IMR-90 (cell line): ENCODE data around the gene CYYR1. TPM values are rescaled to one million over a fixed set of nuclear protein-coding genes. Genes with fewer than 3 reads are reported as not detected.

Experiments
- ATAC-seq: fragments of 200-7000 bp; cut with Tn5 transposase; 2 replicates; pipeline ENCODE4 v1.9.1; 2020; ENCODE audit warnings: low read depth, mild to moderate bottlenecking, moderate library complexity
- BruUV-seq: library from RNA; stranded (reverse); fragments of 400-500 nt; replicated peaks from 2 replicates; lab custom pipeline; 2021; lab: Mats Ljungman, UMichigan
- CTCF ChIA-PET: fragments of 300-600 bp; formaldehyde crosslinking; extraction: SDS; loops from one replicate; lab custom pipeline; 2021; ENCODE audit warnings: antibody characterized with exemption; lab: Yijun Ruan, JAX
- POLR2A ChIA-PET: fragments of 300-600 bp; sonication (Branson Sonifier 250); formaldehyde crosslinking; loops from one replicate; lab custom pipeline; 2022; ENCODE audit warnings: antibody characterized with exemption; ENCODE audit not compliant: unreplicated experiment; lab: Charles Lee
- DNase-seq: peaks from one replicate; pipeline ENCODE4 v3.0.0; 2013
- H2AFZ ChIP-seq: replicated peaks from 2 replicates; pipeline ENCODE3; 2013; ENCODE audit warnings: low read length, mild to moderate bottlenecking; ENCODE audit not compliant: poor library complexity
- H2AK5ac ChIP-seq: 2 replicates; pipeline ENCODE4 v1.6.1; 2013; ENCODE audit warnings: low read depth, low read length, inconsistent platforms
- H2AK9ac ChIP-seq: replicated peaks from 2 replicates; pipeline ENCODE3; 2013; ENCODE audit warnings: mild to moderate bottlenecking, low read depth, low read length, moderate library complexity; ENCODE audit not compliant: poor library complexity
- H2BK120ac ChIP-seq: 2 replicates; pipeline ENCODE4 v1.6.1; 2013; ENCODE audit warnings: low read depth, low read length, inconsistent platforms
- H2BK15ac ChIP-seq: 3 replicates; pipeline ENCODE4 v1.6.1; 2013; ENCODE audit warnings: low read depth, low read length, inconsistent platforms
- H2BK20ac ChIP-seq: 2 replicates; pipeline ENCODE4 v1.6.1; 2013; ENCODE audit warnings: low read depth, mild to moderate bottlenecking, inconsistent platforms, low read length, moderate library complexity
- H2BK5ac ChIP-seq: 2 replicates; pipeline ENCODE4 v1.6.1; 2013; ENCODE audit warnings: mild to moderate bottlenecking, low read depth, low read length, inconsistent platforms; ENCODE audit not compliant: poor library complexity, severe bottlenecking
- H3K14ac ChIP-seq: replicated peaks from 2 replicates; pipeline ENCODE4 v1.6.1; 2013; ENCODE audit warnings: low read depth, low read length, inconsistent platforms
- H3K18ac ChIP-seq: 2 replicates; pipeline ENCODE4 v1.6.1; 2013; ENCODE audit warnings: low read depth, low read length, control low read depth
- H3K23ac ChIP-seq: 2 replicates; pipeline ENCODE4 v1.6.1; 2013; ENCODE audit warnings: low read depth, low read length, inconsistent platforms
- H3K27ac ChIP-seq: 2 replicates; pipeline ENCODE4 v1.5.1; 2013; ENCODE audit warnings: mild to moderate bottlenecking, control low read depth, low read length; ENCODE audit not compliant: insufficient read depth
- H3K27me3 ChIP-seq: 2 replicates; pipeline ENCODE4 v1.6.1; 2013; ENCODE audit warnings: low read length; ENCODE audit not compliant: control insufficient read depth, insufficient read depth
- H3K36me3 ChIP-seq: 2 replicates; pipeline ENCODE4 v1.6.1; 2013; ENCODE audit warnings: low read length, mixed read lengths; ENCODE audit not compliant: control insufficient read depth, insufficient read depth
- H3K4ac ChIP-seq: 2 replicates; pipeline ENCODE4 v1.6.1; 2013; ENCODE audit warnings: low read depth, low read length, inconsistent platforms
- H3K4me1 ChIP-seq: 2 replicates; pipeline ENCODE4 v1.6.1; 2013; ENCODE audit warnings: low read length, mixed read lengths; ENCODE audit not compliant: control insufficient read depth, insufficient read depth
- H3K4me2 ChIP-seq: 2 replicates; pipeline ENCODE4 v1.6.1; 2013; ENCODE audit warnings: low read depth, mild to moderate bottlenecking, control low read depth, low read length, moderate library complexity
- H3K4me3 ChIP-seq: 2 replicates; pipeline ENCODE4 v1.5.1; 2013; ENCODE audit warnings: low read depth, mild to moderate bottlenecking, control low read depth, low read length, moderate library complexity; ENCODE audit not compliant: insufficient read depth
- H3K56ac ChIP-seq: 2 replicates; pipeline ENCODE4 v1.6.1; 2013; ENCODE audit warnings: low read length, inconsistent platforms; ENCODE audit not compliant: insufficient read depth; ENCODE audit errors: extremely low read depth
- H3K79me1 ChIP-seq, 2 experiments: 2 replicates each; pipeline ENCODE4 v1.6.1; 2013; ENCODE audit warnings: low read length in 2 of 2, inconsistent platforms in 1 of 2, low read depth in 1 of 2
- H3K9ac ChIP-seq: 2 replicates; pipeline ENCODE4 v1.6.1; 2013; ENCODE audit warnings: low read depth, low read length, control low read depth
- H3K9me1 ChIP-seq: 2 replicates; pipeline ENCODE4 v1.6.1; 2013; ENCODE audit warnings: low read length, inconsistent platforms; ENCODE audit not compliant: insufficient read depth
- H3K9me3 ChIP-seq: 2 replicates; pipeline ENCODE4 v1.6.1; 2013; ENCODE audit warnings: low read length; ENCODE audit not compliant: control insufficient read depth, insufficient read depth
- H4K20me1 ChIP-seq: 2 replicates; pipeline ENCODE4 v1.6.1; 2013; ENCODE audit warnings: low read length, inconsistent platforms; ENCODE audit not compliant: insufficient read depth
- H4K5ac ChIP-seq: 2 replicates; pipeline ENCODE4 v1.6.1; 2013; ENCODE audit warnings: mild to moderate bottlenecking, low read depth, low read length, control low read depth
- H4K8ac ChIP-seq, 2 experiments: 2 replicates each; pipeline ENCODE4 v1.6.1; 2013; ENCODE audit warnings: low read depth in 2 of 2, low read length in 2 of 2, control low read depth in 1 of 2, inconsistent platforms in 1 of 2
- H4K91ac ChIP-seq: 2 replicates; pipeline ENCODE4 v1.6.1; 2013; ENCODE audit warnings: low read depth, low read length, inconsistent platforms; ENCODE audit not compliant: insufficient read depth
- BHLHE40 ChIP-seq: fragments of 150-350 bp; IDR thresholded peaks from 2 replicates; pipeline ENCODE4 v1.6.1; 2016; ENCODE audit warnings: mild to moderate bottlenecking, low read depth, low read length
- CEBPB ChIP-seq: IDR thresholded peaks from 2 replicates; pipeline ENCODE4 v1.6.1; 2012; ENCODE audit warnings: low read depth, low read length, improper control_type of control experiment
- CHD1 ChIP-seq: IDR thresholded peaks from 2 replicates; pipeline ENCODE4 v1.6.1; 2012; ENCODE audit warnings: low read depth, low read length, improper control_type of control experiment
- ELK1 ChIP-seq: fragments of 150-350 bp; IDR thresholded peaks from 2 replicates; pipeline ENCODE4 v1.6.1; 2016; ENCODE audit warnings: low read depth, mild to moderate bottlenecking, low read length, moderate library complexity, borderline replicate concordance
- FOS ChIP-seq: fragments of 150-350 bp; IDR thresholded peaks from 2 replicates; pipeline ENCODE4 v1.6.1; 2016; ENCODE audit warnings: low read depth, low read length
- MXI1 ChIP-seq: IDR thresholded peaks from 2 replicates; pipeline ENCODE4 v1.6.1; 2012; ENCODE audit warnings: low read depth, mild to moderate bottlenecking, low read length, moderate library complexity, borderline replicate concordance
- NFE2L2 ChIP-seq: fragments of 150-350 bp; IDR thresholded peaks from 2 replicates; pipeline ENCODE4 v1.6.1; 2016; ENCODE audit warnings: low read depth, mild to moderate bottlenecking, low read length
- POLR2A ChIP-seq: IDR thresholded peaks from 2 replicates; pipeline ENCODE4 v1.6.1; 2012; ENCODE audit warnings: mild to moderate bottlenecking, low read depth, low read length
- RAD21 ChIP-seq: IDR thresholded peaks from 2 replicates; pipeline ENCODE4 v1.6.1; 2012; ENCODE audit warnings: low read length, improper control_type of control experiment
- SMC3 ChIP-seq: fragments of 150-350 bp; IDR thresholded peaks from 2 replicates; pipeline ENCODE4 v1.6.1; 2016; ENCODE audit warnings: low read depth, mild to moderate bottlenecking, antibody characterized with exemption, low read length, moderate library complexity
- USF2 ChIP-seq: fragments of 150-350 bp; IDR thresholded peaks from 2 replicates; pipeline ENCODE4 v1.6.1; 2017; ENCODE audit warnings: mild to moderate bottlenecking, antibody characterized with exemption, low read length, low read depth
- WGBS, 2 experiments: methylation state at CpG; one replicate each; pipeline versions ENCODE4 v1.1.5 to v1.1.7; 2013; ENCODE audit warnings: missing lambda C conversion rate in 2 of 2; ENCODE audit not compliant: insufficient read length in 1 of 2; ENCODE audit errors: extremely low coverage in 2 of 2; 5-methylcytosine and 5-hydroxymethylcytosine counted together
- dilution Hi-C: fragments of 300-500 bp; cut with HindIII; formaldehyde crosslinking; loops from one replicate; pipeline ENCODE4 v1.14.3; 2018; ENCODE audit warnings: low sequenced_read_pairs; ENCODE audit not compliant: unreplicated experiment
- in situ Hi-C: fragments of 300-500 bp; cut with MboI; formaldehyde crosslinking; loops from 3 replicates; pipeline ENCODE4 v1.14.3; 2019; ENCODE audit warnings: low sequenced_read_pairs, inconsistent platforms, mixed read lengths
- intact Hi-C: fragments of 100-400 bp; cut with micrococcal nuclease; formaldehyde crosslinking; loops from 2 replicates; pipeline ENCODE4 v1.10.0; 2022
- polyA plus RNA-seq, 3 experiments: library from polyadenylated mRNA; depleted of rRNA; stranded (reverse); fragments of >200 nt; gene quantifications; 2 replicates each; pipeline ENCODE4 v1.2.3, GENCODE V29; 2012; ENCODE audit warnings: low replicate concordance in 1 of 3
- total RNA-seq: library from RNA; depleted of rRNA; stranded (reverse); fragments of >200 nt; gene quantifications from 2 replicates; pipeline ENCODE4 v1.2.3, GENCODE V29; 2012
- TF ChIP-seq, protein P1 (sequence below): conservative IDR thresholded peaks from 2 replicates; pipeline ENCODE4 v1.5.1; 2012; ENCODE audit warnings: mild to moderate bottlenecking, low read depth, low read length, improper control_type of control experiment

CYYR1 gene
- total and polyA plus RNA-seq, 2 of the 4 experiments (the other 2 are of a cell fraction): not detected

DNA sequence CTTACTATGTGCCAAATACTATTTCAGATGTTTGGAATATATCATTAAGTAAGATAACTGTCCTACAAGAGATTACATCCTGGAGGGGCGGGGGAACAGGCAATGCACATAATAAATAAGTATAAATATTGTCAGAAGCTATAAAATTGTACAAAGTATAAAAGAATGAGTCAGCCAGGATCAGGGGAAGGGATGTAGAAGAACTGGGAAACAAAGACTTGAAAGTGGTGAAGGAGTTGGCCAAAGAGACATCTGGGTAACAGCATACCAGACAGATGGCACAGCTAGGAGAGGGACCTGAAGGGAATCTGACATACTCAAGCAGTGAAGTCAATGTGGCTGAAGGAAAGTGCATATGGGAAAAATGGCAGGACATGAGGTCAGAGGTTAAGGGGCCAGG, 53.9 kb downstream of the CYYR1 start:
- TF ChIP-seq POLR2A (no peak), NFE2L2 (no peak), USF2 (no peak), RAD21 (no peak), MXI1 (no peak), ELK1 (no peak), CEBPB (no peak), CHD1 (no peak), SMC3 (no peak), BHLHE40 (no peak), FOS (no peak)
- TF ChIP-seq, protein P1, sequence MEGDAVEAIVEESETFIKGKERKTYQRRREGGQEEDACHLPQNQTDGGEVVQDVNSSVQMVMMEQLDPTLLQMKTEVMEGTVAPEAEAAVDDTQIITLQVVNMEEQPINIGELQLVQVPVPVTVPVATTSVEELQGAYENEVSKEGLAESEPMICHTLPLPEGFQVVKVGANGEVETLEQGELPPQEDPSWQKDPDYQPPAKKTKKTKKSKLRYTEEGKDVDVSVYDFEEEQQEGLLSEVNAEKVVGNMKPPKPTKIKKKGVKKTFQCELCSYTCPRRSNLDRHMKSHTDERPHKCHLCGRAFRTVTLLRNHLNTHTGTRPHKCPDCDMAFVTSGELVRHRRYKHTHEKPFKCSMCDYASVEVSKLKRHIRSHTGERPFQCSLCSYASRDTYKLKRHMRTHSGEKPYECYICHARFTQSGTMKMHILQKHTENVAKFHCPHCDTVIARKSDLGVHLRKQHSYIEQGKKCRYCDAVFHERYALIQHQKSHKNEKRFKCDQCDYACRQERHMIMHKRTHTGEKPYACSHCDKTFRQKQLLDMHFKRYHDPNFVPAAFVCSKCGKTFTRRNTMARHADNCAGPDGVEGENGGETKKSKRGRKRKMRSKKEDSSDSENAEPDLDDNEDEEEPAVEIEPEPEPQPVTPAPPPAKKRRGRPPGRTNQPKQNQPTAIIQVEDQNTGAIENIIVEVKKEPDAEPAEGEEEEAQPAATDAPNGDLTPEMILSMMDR: no peak
- H3K9me3 ChIP-seq: no peaks in the 10 kb centered on the region
- H2BK120ac ChIP-seq: no peak overlapping the region
- no peak overlapping the region for H3K4ac ChIP-seq
- in situ Hi-C loops: no loop called here
- H2AK9ac ChIP-seq: no peak overlapping the region
- H3K27ac ChIP-seq: no peak overlapping the region
- no peak overlapping the region for H4K91ac ChIP-seq
- no CpG with 5 or more reads among the region's 1 CpG for WGBS, 2 experiments
- BruUV-seq: no TSS peak
- no peak overlapping the region for H2BK20ac ChIP-seq
- no peak overlapping the region for H3K23ac ChIP-seq
- no peaks in the 10 kb centered on the region for H4K20me1 ChIP-seq
- DNase-seq (no peak), ATAC-seq (no peak)
- no peak overlapping the region for H3K18ac ChIP-seq
- H4K8ac ChIP-seq: no peak overlapping the region
- H2BK15ac ChIP-seq: no peak overlapping the region
- H2AK5ac ChIP-seq: no peak overlapping the region
- POLR2A ChIA-PET: no interaction called here
- no peaks in the 10 kb centered on the region for H3K27me3 ChIP-seq
- CTCF ChIA-PET: no interaction called here
- H2AFZ ChIP-seq: no peak overlapping the region
- H2BK5ac ChIP-seq: no peak overlapping the region
- intact Hi-C loops: no loop called here
- H3K4me1 ChIP-seq: no peaks in the 10 kb centered on the region
- H3K4me2 ChIP-seq: no peak overlapping the region
- no peak overlapping the region for H3K9ac ChIP-seq
- no peak overlapping the region for H3K4me3 ChIP-seq
- H3K79me1 ChIP-seq: no peaks in the 10 kb centered on the region
- H3K36me3 ChIP-seq: no peaks in the 10 kb centered on the region
- H3K56ac ChIP-seq: no peak overlapping the region
- dilution Hi-C loops: no loop called here
- no peak overlapping the region for H3K14ac ChIP-seq
- no peaks in the 10 kb centered on the region for H3K9me1 ChIP-seq
- H4K5ac ChIP-seq: no peak overlapping the region
